Sigmoid colon (tissue), 4 donors: Measurements from ENCODE around the gene FER1L5.

Experiments used
- CTCF ChIP-seq, 4 experiments: fragments of 450-650 bp in 3 of 4; fragments of 200-600 bp in 1 of 4; IDR thresholded peaks; one replicate each; pipeline ENCODE4 v1.5.1; 2016 to 2019; ENCODE audit warnings: antibody characterized with exemption in 4 of 4, mild to moderate bottlenecking in 3 of 4, moderate library complexity in 2 of 4
- EP300 ChIP-seq, 4 donors: sonication (generic); formaldehyde crosslinking; IDR thresholded peaks; one replicate each; pipeline ENCODE4 v1.6.1; 2017; ENCODE audit warnings: antibody characterized with exemption in 4 of 4
- POLR2A ChIP-seq, 2 donors: fragments of 450-650 bp; IDR thresholded peaks; one replicate each; pipeline ENCODE4 v1.6.1; 2016; ENCODE audit warnings: antibody characterized with exemption in 2 of 2, mild to moderate bottlenecking in 2 of 2, moderate library complexity in 2 of 2
- POLR2AphosphoS5 ChIP-seq, 4 donors: sonication (generic); formaldehyde crosslinking; IDR thresholded peaks; one replicate each; pipeline ENCODE4 v1.6.1; 2017; ENCODE audit warnings: antibody characterized with exemption in 4 of 4

- TF ChIP-seq CTCF (IDR thresholded peaks at IDR 0.05) = no peak
- no peak for TF ChIP-seq EP300 (IDR thresholded peaks at IDR 0.05)
- TF ChIP-seq POLR2AphosphoS5 (IDR thresholded peaks at IDR 0.05) = no peak
- no peak for TF ChIP-seq POLR2A (IDR thresholded peaks at IDR 0.05)
Measured at GRCh38 chr2:96602330-96602823, 40.2 kb upstream of the FER1L5 start.
